Lung microvascular endothelial cell (primary cell): ENCODE results near the gene SYNE4. TPM values are rescaled to one million over a fixed set of nuclear protein-coding genes. Genes with fewer than 3 reads are reported as not detected.
"Not testable (repeated sequence)": the region's sequence is repeated elsewhere in the genome, so short reads cannot be mapped to it uniquely, and the experiment has no call there.

Source experiments
- DNase-seq, 2 donors: peaks; one replicate each; pipeline versions ENCODE4 v3.0.0 to v3.0.0-alpha.2; 2010; ENCODE audit warnings: low read depth in 2 of 2
- total RNA-seq: library from RNA; depleted of rRNA; stranded (reverse); fragments of >200 nt; gene quantifications from 2 replicates; pipeline ENCODE4 v1.2.1, GENCODE V29; 2014

Gene SYNE4
- total RNA-seq, 1 donor from 2014 or later = under 0.01 TPM

DNA sequence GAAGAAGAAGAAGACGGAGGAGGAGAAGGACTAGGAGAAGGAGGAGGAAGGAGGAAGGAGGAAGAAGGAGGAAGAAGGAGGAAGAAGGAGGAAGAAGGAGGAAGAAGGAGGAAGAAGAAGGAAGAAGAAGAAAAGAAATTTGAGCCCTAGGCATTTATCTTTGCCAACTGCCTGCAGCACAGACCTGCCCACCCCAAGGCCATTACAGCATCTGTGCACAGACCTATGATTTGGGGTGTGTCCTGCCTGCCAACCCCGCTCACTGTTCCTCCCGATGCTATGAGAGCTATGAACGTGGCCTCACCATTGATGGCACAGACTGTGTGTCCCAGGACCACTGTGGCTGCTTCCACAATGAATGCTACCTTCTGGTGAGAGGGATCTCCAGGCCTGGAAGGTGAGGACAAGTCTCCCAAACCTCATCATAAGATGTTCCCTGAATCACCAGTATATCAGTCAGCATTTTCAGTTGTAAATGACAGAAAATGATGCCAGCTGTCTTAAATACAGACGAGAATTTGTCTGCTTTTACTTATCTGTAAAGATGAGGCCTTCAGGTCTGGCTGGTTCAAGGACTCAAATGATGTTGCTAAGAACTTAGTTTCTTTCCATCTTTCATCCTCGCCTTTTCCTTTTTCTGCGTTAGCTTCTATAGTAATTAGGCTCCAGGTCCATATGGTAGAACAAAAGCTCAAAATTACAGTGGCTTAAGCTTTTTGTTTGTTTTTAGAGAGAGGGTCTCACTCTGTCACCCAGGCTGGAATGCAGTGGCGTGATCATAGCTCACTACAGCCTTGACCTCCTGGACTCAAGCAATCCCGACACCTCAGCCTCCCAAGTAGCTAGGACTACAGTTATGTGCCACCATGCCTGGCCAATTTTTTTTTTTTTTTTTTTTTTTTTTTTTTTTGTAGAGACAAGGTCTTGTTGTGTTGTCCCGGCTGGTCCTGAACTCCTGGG lies 17.6 kb downstream of the SYNE4 start:
- DNase-seq = no peak

DNA sequence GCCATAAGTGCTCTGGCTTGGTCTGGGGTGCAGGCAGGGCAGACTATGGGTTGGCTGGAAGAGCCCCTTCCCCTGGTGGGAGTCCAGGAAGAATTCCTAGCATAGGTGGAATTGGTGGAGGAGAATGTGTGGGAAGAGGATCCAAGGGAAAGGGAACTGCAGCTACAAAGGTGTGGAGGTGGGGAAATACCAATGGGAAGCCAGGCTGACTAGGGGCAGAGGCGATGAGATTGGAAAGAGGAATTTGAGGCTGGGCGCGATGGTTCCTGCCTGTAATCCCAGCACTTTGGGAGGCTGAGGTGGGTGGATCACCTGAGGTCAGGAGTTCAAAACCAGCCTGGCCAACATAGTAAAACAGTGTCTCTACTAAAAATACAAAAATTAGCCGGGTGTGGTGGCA lies 18.5 kb downstream of the SYNE4 start:
- no peak for DNase-seq

GRCh38 chr19:35988824-35989223 lies 19.8 kb downstream of the SYNE4 start:
- DNase-seq = no peak

GRCh38 chr19:35987571-35987896 lies 21.1 kb downstream of the SYNE4 start:
- no peak for DNase-seq

- no peak for DNase-seq
Measured at GRCh38 chr19:35986664-35987570, 21.7 kb downstream of the SYNE4 start.

GRCh38 chr19:35986111-35986510 lies 22.5 kb downstream of the SYNE4 start:
- no peak for DNase-seq

DNA sequence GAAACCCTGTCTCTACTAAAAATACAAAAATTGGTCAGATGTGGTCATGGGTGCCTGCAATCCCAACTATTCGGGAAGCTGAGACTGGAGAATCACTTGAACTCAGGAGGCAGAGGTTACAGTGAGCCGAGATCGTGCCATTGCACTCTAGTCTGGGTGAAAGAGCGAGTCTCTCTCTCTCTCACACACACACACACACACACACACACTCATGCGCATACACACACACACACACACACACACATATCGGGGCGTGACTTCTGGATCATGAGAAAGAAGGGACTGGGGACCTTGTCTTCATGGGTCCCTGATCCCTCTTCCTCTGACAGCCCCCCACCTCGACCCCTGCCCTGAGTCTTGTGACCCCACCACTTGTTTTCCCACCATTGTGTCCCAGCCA lies 25.4 kb downstream of the SYNE4 start:
- no peak for DNase-seq

- not testable (repeated sequence) for DNase-seq
Measured at GRCh38 chr19:35980997-35981396, 27.6 kb downstream of the SYNE4 start.

- no peak for DNase-seq
Measured at GRCh38 chr19:35978832-35979365, 29.7 kb downstream of the SYNE4 start.

- DNase-seq = no peak
Measured at GRCh38 chr19:35978271-35978670, 30.3 kb downstream of the SYNE4 start.

DNA sequence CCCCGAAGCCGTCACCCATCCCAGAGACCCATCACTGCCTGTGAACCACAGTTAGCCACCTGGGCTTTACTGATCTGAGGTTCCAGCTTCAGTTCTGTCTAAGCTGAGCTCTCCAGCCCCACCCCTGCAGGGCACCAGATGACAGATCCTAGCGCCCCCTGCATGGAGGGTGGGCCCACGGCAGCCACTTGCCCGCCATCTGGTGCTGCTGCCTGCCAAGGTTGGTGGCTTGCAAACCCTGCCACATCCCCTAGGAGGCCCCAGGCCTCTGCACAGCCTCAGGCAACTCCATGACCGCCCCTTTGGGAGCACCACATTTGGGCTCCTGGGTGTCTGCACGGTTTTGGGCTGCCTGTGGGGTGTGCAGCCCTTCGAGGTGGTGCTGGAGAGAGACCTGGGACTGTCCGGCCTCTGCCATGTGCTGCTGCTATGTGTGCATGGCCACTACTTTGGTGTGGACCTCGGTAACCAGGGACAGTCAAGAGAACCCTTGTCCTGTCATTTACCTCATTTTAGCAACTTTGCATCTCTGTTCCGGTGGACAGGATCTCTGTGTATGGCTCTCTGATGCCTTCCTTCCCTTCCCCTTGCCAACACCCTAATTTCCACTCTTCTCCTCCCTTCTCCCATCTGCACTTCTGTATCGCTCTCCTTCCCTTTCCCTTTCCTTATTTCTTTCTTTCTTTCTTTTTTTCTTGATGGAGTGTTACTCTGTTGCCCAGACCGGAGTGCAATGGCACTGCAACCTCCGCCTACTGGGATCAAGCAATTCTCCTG lies 31.0 kb downstream of the SYNE4 start:
- no peak for DNase-seq

GRCh38 chr19:35975608-35976214 lies 32.9 kb downstream of the SYNE4 start:
- peak; percentile 33 to 44 for DNase-seq

DNA sequence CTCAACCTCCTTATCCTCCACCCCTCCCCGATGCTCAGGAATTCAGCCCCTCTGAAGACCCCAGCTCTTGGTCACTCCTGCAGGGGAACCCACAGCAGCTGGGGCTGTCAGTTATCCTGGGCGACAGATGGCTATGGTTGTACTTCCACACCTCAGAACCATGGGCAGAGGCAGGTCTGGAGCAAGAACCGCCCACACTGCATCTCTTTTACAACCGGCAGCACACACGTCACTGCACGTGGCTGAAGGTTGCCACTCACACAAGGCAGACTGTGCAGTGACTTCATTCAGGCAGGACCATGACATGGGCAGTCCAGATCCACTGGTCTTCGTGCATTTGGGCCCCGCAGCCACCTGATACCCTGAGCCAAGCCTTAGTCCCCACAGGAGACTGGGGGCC lies 35.1 kb downstream of the SYNE4 start:
- DNase-seq = no peak

DNA sequence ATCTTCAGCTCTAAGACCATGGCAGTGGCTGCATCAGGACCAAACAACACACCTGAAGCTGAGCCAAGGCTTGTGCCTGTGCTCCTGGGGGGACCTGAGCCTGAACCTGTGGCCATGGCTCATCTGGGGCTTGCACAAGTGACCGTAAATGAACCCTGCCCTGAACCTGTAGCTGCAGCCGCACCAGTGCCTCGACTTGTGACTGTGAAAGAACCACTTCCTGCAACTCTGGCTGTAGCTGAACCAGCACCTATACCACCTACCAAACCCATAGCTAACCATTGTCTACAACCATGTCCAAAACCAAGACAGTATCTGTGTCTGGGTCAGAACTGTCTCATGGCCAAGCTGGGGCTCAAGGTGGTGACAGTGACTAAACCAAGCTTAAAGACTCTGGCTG lies 41.8 kb downstream of the SYNE4 start:
- no peak for DNase-seq

GRCh38 chr19:35963514-35963913 lies 45.1 kb downstream of the SYNE4 start:
- peak; percentile 63 to 66 for DNase-seq

GRCh38 chr19:35960432-35960972 lies 48.1 kb downstream of the SYNE4 start:
- DNase-seq = no peak

GRCh38 chr19:35959968-35960320 lies 48.7 kb downstream of the SYNE4 start:
- no peak for DNase-seq

DNA sequence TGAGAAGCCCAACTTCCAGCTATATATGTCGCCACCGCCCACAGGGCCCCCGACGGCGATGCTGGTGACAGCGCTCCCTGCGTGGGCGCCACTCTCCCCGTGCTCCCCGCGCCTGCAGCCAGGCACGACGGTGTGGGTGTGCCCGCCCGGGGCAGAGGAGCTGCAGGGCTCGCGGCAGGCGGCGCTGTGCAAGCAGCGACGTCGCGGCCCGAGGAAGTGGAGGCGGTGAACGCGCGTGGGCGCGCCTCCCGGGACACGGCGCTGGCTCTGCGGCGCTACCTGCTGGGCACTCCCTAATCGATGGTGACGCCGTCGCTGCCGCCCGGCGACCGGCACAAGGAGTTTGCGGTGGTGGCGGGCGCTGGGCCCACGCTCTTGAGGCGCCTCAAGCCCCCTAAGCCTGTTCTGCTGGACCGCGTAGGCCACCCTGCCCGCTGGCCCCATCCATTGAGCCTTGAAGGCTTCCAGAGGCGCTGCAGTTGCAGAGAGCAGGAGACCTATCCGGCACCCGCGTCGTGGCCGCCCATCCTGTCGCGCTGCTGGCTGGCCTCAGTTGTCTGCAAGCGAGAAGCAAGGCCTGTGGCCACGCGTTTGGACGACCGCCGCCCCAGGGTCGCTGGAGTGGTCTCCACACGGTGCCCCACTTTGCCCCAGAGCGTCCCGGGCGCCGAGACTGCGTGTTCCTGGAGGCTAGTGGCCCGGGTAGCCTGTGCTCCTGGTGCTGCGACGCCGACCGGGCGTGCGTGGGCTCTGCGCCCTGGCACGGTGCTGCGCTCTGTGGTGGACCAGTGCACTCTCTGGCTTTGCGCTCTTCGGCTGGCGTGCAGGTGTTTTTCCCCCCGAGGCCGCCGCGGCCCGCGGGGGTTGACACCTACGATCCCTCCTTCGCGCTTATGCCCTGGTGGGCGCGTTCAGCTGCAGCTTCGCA lies 49.3 kb downstream of the SYNE4 start:
- DNase-seq = peak in 1 of 2 donors; percentile 28

DNA sequence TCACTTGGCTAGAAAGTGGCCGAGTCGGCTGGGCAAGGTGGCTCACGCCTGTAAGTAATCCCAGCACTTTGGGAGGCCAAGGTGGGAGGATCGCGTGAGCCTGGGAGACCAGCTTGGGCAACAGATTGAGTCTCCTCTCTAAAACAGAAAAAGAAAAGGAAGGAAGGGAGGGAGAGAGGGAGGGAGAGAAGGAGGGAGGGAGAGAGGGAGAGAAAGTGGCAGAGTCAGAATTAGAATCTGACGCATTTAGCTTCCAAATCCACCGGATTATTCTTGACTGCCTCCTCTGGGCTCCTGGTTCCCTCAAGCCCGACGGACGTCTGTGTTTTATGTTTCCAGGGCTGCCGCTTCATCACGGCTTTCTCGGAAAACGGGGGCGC lies 50.0 kb downstream of the SYNE4 start:
- DNase-seq = no peak

- DNase-seq = not testable (repeated sequence)
Measured at GRCh38 chr19:35957411-35957810, 51.2 kb downstream of the SYNE4 start.
